ENCODE data around the gene SAMD14.
A peak's percentile ranks its signal among the peaks of the same experiment; 100 is the strongest.

Gene SAMD14

GRCh38 chr17:50148226-50149090, 18.5 kb upstream of the SAMD14 start:
- peak; percentile 53 to 80 for DNase-seq (ENCODE audit: low read depth in 1 of 2, low spot score in 1 of 2)

DNA sequence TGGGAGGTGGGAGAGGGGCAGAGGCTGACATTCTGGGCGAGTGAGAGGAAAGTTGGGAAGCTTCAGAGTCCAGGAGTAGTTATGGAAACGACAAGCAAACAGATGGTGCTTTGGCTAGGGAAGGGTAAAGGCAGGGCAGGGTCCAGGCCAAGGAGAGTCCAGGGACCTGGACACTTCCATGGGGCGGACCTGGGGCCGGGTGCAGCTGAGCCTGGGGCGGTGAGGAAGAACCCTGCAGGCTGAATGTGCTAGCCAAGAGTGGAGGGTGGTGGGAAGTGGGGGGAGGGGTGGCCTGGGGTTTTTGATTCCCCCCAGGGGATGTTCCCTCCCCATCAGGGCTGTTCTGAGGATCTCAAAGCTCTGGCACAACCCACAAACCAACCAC, 17.9 kb upstream of the SAMD14 start:
- DNase-seq (ENCODE audit: low read depth in 1 of 2, low spot score in 1 of 2): no peak

DNA sequence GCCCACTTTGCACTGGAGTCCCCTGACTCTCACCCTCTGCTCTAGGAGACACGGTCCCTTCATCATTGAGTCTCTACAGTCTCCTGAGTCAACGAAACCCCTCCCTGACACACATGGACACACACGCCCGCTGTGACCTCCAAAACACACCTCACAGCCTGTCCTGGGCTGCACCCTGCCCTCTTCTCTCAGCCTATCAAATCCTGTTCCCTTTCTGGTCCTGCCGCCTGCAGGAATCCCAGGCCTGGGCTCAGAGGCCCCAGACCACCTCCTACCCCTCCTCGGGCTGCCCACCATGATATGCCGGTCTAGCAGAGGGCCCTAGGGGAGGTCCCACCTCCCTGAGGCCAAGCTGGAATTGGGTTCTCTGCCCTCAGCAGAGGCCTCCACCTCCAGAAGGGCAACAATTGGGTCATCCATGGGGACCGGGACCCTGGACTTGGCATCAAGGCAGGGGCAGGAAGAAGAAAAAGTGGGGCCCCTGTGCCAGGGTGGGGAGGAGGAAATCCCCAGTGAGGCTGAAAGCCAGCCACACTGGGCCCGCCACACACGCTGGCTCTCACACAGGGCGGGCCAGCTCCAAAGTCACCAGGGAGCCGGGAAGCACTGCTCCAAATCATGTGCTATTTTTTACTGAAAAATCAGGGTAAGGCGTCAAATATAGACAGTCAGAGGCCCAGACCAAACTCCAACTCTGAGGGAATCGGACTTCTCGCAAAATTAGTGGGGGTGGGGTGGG, 17.1 kb upstream of the SAMD14 start:
- DNase-seq (ENCODE audit: low read depth in 1 of 2, low spot score in 1 of 2): no peak

DNA sequence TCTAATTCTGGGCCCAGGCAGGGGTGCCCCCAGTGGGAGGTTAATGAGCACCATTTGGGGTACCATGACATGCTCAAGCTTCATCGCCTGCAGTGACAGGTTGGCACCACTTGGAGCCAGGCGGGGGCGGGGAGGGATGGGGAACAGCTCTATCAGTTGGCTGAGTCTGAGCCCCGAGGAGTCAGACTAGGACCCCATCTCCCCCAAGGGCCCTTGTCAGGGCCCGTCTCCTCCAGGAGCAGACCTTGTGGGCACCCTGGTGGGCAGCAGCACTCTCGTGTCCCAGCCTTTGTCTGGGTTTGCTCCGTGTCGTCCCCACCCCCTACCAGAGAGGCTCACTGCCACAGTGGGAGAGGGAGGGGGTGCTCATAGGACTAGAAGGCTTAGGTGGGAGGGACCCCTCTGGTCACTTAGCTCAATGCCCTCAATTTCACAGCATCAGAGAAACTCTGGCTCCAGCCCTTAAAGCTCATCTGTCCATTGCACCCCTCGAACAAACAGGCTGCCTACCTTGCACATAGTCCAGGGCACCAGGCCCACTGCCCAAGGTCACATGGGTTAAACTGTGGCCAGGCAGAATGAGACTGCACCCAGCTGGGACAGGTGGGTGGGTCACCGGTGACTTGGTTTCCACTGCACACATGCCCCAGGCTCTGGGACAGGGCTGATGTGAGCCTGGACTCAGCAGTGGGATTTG, 16.4 kb upstream of the SAMD14 start:
- no peak for DNase-seq (ENCODE audit: low read depth in 1 of 2, low spot score in 1 of 2)

DNA sequence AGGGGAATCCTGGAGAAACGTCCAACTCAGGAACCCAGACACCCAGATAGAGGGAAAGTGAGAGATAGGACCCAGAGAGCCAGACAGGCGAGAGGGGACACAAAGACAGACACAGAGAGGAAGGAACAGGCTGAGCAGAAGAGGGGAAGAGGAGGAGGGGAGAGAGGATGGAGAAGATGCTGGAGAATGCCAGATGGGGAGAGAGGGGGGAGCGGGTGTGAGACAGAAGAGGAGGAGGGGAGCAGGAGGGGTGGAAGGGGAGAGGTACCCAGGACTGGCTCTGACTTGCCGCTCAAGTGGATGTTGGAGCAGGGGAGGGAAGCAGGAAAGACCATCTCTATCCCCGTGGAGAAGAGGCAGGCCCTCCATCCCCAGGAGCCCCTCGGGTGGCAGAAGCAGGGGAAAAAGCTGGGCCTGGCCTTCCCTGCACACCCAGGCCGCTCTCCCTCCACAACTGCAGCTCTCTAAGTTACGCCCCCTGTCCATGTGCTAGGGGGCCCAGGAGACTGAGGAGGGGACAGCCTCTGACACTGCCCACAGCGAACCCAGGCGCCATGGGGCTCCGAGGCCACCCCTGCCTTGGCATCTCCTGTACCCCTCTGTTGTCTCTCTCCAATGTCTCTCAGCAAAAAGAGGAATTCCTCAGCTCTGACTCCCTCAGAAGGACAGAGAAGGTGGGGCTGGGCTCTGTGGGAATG, 15.7 kb upstream of the SAMD14 start:
- no peak for DNase-seq (ENCODE audit: low read depth in 1 of 2, low spot score in 1 of 2)

GRCh38 chr17:50144845-50145531, 15.0 kb upstream of the SAMD14 start:
- DNase-seq (ENCODE audit: low read depth in 1 of 2, low spot score in 1 of 2): no peak

DNA sequence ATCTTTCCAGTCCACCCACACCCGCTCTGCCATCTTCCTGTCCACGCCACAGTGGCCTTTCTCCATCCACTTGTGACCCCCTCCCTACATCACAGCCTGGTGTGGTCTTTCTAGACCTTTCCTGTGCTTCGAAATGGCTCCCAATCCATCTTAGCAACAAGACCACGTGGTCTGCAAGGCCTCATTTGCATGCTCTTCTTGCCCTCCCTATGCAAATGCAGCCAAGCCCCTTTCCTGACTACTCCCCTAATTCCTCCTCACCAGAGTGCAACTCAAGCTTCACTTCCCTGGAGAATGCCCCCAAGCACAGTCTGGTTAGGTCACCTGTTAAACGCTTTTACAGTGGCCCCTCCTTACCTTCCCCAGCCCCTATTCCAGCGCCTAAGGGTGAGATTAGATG, 14.4 kb upstream of the SAMD14 start:
- no peak for DNase-seq (ENCODE audit: low read depth in 1 of 2, low spot score in 1 of 2)

DNA sequence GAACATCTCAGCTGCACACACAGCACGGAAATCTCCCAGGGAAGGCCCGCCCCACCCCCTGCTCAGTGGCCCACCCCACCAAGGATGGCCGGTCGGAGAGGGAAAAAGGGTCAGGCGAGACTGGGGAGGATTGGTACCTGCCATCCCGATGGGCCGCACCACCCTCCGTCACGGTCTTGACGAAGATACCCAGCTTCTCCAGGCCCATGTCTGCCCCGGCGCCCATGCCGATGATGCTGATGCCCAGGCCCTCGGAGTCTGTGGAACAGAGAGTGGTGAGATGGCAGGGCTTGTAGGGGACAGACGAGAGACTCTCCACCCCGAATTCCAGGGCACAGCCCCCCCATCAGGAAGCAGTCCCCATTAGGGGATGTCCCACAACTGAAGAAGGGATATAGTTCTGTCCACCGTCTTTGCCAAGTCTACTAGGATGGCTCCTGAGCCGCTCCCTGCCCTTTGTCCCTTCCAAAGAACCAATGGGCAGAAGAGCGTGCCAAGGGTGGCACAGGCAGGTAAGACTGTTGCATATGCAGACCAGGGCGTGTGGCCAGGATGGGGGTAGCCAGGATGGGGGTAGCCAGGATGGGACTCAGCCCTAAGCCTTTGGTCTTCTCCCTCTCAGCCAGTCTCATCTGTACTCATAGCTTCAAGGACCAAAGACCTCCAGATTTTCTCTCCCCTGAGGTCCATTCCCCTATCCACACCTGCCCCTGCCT, 13.7 kb upstream of the SAMD14 start:
- DNase-seq (ENCODE audit: low read depth in 1 of 2, low spot score in 1 of 2): no peak

DNA sequence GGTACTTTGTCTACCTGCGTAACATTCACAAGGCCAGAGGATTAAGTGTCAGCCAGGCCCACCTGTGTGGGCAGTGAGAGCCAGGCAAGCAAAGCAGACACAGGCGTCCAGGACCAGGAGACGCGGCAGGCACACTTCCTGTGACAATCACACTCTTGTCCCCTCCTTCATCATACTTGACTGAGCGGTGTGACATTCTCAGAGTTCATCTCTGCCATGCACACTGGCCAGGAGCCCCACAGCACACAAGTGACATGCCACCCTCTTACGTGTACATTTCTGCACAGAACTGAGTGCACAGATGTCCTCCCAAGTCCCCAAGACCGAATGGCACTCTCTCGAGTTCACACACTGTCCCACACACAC, 11.8 kb upstream of the SAMD14 start:
- no peak for DNase-seq (ENCODE audit: low read depth in 1 of 2, low spot score in 1 of 2)

DNA sequence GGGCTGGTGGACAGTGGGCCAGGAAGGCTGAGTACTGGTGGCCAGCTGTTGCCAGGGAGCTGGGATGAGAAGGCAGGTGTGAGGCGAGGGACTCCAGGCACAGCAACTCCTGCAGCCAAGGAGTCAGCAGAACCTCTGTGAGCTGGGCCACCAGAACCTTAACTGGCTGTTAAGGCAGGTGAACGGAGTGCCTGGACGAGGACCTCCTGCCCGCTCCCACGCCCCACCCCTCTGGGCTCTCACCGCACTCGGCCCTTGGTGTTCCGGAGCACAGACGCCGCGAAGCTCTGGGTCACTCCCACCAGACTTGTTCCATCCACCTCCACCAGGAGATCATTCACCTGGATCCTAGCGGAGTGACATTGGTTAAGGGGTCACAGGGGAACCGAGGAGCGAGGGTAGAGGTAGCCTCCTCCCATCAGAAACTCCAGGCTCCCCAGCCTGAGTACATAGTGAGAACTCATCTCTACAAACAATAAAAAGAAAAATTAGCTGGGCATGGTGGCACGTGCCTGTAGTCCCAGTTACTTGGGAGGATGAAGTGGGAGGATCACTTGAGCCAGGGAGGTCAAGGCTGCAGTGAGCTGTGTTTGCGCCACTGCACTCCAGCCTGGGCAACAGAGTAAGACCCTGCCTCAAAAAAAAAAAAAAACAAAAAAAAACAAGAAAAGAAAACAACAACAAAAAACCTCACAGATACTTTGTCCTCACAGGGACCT, 11.2 kb upstream of the SAMD14 start:
- DNase-seq (ENCODE audit: low read depth in 1 of 2, low spot score in 1 of 2): no peak

GRCh38 chr17:50139950-50140885, 10.3 kb upstream of the SAMD14 start:
- DNase-seq (ENCODE audit: low read depth in 1 of 2, low spot score in 1 of 2): peak; percentile 67 to 70

GRCh38 chr17:50139185-50139783, 9.3 kb upstream of the SAMD14 start:
- DNase-seq (ENCODE audit: low read depth in 1 of 2, low spot score in 1 of 2): no peak

DNA sequence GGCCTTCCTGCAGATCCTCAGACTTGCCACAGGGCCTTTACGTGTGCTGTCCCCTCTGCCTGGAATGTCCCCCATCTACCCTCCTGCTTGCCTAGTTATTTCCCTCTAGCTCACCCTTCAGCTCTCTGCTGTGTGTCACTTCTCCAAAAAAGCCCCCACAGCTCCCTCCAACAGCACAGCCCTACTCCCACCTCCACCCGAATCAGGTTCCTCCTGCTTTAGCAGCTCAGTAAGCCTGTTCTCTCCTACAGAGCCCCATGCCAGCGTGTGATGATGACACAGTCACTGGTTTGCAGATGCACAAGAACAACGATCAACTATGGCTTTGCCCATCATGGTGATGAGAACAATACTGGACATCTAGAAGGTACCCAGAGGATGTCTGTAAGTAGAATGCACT, 7.1 kb upstream of the SAMD14 start:
- DNase-seq (ENCODE audit: low read depth in 1 of 2, low spot score in 1 of 2): no peak

- no peak for DNase-seq (ENCODE audit: low read depth in 1 of 2, low spot score in 1 of 2)
Measured at GRCh38 chr17:50136096-50136687, 6.2 kb upstream of the SAMD14 start.

- DNase-seq (ENCODE audit: low read depth in 1 of 2, low spot score in 1 of 2): no peak
Measured at GRCh38 chr17:50135316-50136095, 5.5 kb upstream of the SAMD14 start.

DNA sequence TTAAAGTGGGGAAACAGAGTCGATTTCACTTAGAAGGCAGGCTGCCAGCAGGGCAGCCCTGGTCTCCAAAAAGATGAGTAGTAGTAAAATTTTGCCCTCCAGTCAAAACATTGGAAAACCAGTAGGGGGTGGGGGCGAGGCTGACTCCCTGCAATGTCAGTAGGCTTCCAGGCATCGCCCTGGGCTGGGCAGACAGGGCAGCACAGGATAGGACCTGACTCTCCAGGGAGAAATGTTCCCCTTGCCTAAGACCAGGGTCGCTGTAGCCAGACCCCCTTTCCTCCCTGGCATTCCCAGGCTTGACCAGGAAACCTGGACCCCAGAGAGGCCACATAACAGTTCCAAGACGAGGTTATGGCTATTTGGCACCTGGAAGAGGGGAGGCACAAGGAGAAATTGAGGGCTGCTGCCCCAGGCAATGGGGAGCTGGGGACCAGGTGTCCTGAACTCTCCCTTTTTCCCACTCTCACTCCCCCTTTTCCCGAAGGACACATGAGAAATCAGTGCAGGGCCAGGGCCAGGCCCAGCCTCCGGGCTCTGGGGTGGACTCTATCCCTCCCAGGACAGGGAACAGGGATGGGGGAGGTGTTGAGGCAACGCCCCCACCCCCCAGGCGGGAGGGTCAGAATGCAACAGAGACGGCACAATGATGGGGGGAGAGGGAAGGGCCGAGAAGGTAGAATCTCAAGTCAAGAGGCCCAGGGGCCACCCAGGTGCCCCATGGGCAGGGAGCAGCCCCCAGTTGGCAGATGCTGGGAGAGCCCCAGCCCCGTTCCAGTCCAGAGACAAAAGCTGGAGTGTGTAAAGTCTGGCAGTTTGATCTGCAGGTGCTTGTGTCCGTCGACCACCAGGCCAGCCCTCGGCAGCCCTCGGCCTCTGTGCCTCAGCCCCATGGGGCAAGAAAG, 4.5 kb upstream of the SAMD14 start:
- no peak for DNase-seq (ENCODE audit: low read depth in 1 of 2, low spot score in 1 of 2)

Data from stimulated activated CD4-positive, alpha-beta T cell treated with anti-CD3 and anti-CD28 coated beads, Interleukin-15, amount 100 ng/mL, for 1 hour (primary cell).